ENCODE measurements around the gene LMAN1L. TPM values are rescaled to one million over a fixed set of nuclear protein-coding genes. Genes with fewer than 3 reads are reported as not detected.

LMAN1L gene
- total RNA-seq, 2 experiments from 2014 or later: not detected

DNA sequence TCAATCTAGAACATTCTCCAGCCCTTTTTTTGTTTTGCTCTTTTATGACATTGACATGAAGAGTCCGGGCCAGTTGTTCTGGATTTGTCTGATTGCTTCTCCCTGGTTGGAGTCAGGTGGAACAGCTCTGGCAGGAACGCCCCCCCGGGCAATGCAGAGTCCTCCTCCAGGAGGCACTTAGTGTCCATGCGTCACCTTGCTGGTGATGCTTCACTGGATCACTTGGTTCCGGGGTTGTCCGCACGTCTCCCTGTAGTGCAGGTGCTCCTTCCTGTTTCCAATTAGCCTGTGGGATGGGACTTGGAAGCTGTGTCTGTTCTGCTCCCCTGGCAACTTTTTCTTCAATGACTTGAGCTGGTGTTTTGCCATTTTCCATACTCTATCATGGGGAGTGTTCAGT, 21.0 kb upstream of the LMAN1L start:
- Mint-ChIP-seq H3K4me3 (peak overlapping the region; percentile 79), H3K4me1 (peaks cover 90% of the 10 kb centered on the region), H3K27ac (peak overlapping the region; percentile 79), H3K27me3 (no peaks in the 10 kb centered on the region), H3K36me3 (peaks cover 51% of the 10 kb centered on the region), H3K9me3 (ENCODE audit: low read depth) (no peaks in the 10 kb centered on the region)
- DNase-seq (no peak), ATAC-seq (no peak)
- CTCF ChIA-PET: interaction anchor here (1.1 to 25.9 kb wide), 7 partner anchors 2 to 159 kb away, joined by 3 to 1355 read pairs (median 5); partner anchors contain the start of gene CSK

DNA sequence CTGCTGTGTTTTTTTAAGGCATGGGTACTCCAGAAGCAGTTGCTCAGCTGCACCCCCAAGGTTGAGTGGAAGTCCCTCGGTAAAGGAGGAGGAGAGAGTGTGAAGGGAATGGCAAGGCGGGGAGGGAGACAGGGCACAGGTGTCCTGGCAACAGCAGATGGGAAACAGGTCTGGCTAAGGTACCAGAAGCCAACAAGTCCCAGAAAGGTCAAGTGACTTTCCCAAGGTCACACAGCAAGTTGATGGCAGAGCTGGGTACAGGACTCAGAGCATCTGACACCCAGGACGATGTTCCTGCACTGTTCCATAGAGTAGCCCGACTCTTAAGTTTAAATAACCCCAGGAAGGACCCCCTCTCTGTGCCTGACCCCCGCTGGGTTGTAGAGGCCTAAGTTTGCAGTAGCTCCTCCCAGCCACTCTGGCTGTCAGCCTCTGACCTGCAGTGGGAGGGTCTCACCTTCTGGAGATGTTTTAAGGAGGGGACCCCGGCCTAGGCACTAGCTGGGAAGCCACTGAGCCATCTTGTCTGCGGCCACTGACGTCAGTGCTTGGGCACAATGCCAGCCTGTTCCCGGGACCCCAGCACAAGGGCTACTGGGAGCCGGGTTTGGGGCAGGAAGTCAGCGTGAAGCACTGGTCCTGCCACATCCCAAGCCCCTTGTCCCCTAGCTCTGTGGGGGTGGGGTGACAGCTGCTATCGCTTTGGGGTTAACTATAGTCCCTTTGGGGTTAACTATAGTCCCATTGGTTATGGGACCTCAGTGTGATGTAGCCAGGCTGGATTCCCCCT, 20.2 kb upstream of the LMAN1L start:
- DNase-seq: no peak
- CTCF ChIA-PET: interaction anchor here (1.2 to 25.9 kb wide), 15 partner anchors 3 to 160 kb away, joined by 3 to 1355 read pairs (median 6); partner anchors contain the start of genes CSK, FAM219B and ULK3
- Mint-ChIP-seq H3K36me3 (peaks cover 46% of the 10 kb centered on the region), H3K4me3 (peak overlapping the region; percentile 79), H3K27me3 (no peaks in the 10 kb centered on the region), H3K4me1 (peaks cover 88% of the 10 kb centered on the region), H3K9me3 (ENCODE audit: low read depth) (no peaks in the 10 kb centered on the region), H3K27ac (peak overlapping the region; percentile 79)
- ATAC-seq: no peak

DNA sequence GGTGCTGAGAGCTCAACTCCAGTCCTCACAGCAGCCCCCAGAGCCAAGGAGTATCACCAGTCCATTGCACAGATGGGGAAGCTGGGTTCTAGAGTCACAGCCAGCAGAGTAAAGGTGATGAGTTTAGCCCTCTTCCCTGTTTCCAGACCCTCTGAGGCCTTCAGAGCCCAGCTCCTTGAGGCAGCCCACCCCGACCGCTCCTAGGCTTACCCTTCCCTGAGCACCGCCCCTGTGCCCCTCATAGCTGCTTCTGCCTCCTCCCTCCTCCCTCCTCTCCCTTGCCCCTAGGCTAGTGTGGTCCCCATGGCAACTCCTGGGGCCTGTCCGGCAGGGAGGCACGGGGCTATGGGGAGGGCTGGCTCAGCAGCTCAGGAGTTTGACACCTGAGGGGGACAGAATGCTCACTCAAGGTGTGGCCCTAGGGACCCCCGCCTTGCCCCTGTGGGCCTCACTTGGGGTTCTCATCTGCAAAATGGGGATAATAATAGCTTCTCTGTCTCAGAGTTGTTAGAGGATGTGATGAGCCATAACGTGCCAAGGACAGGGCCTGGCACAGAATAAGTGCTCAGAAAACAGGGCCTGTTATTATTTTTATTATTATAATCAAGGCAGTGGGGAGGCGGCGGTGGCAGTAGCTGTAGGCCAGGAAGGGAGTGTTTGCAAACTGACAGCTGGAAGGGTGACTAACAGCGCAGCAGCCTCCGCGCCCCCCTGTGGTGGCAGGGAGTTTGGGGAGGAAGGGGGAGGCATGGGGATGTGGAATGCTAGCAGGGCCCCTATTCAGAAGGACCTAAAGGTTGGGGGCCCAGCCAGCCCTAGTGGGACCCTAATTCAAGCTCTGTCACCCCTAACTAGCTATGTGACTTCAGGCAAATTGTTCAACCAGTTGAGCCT, 19.3 kb upstream of the LMAN1L start:
- Mint-ChIP-seq H3K4me1 (peaks cover 88% of the 10 kb centered on the region), H3K4me3 (peak overlapping the region; percentile 43), H3K27ac (peak overlapping the region; percentile 79), H3K27me3 (no peaks in the 10 kb centered on the region), H3K9me3 (ENCODE audit: low read depth) (no peaks in the 10 kb centered on the region), H3K36me3 (peaks cover 38% of the 10 kb centered on the region)
- DNase-seq (peak; percentile 80), ATAC-seq (peak; percentile 27)
- CTCF ChIA-PET: interaction anchor here (1.1 to 25.9 kb wide), 20 partner anchors 12 to 161 kb away, joined by 3 to 1355 read pairs (median 5); partner anchors contain the start of genes CSK, FAM219B, SCAMP2 and ULK3

DNA sequence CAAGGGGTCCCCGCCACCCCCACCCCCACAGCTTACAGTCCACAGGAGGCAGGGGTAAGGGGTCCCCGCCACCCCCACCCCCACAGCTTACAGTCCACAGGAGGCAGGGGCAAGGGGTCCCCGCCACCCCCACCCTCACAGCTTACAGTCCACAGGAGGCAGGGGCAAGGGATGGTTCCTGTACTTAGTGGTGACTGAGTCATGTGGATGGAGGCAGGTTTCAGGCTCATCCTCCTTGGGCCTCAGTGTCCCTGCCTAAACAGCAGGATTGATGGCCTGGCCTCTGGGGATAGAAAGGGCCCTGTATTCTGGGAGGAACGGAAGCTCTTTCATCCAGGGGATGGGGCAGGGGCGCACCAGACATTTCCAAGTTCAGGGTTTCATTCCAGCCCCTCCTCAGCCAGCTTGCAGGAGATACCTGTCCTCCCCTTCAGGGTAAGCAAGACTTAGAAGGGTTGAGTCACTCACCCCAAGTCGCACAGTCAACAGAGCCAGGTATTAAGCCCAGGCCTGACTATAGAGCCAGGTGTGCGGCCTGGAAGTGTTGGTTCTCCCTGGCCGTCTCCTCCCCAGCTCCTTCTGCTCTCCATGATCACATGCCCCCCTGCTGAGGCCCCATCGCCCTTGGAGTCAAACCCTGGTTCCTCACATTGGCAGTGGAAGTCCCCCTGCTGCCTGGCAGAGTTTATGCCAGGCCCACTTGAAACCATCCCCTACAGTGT, 18.2 kb upstream of the LMAN1L start:
- Mint-ChIP-seq H3K27me3 (no peaks in the 10 kb centered on the region), H3K4me1 (peaks cover 90% of the 10 kb centered on the region), H3K4me3 (no peak overlapping the region), H3K9me3 (ENCODE audit: low read depth) (no peaks in the 10 kb centered on the region), H3K36me3 (peaks cover 42% of the 10 kb centered on the region), H3K27ac (peak overlapping the region; percentile 84)
- DNase-seq: no peak
- CTCF ChIA-PET: interaction anchor here (1.1 to 25.9 kb wide), 16 partner anchors 13 to 162 kb away, joined by 3 to 1355 read pairs (median 5); partner anchors contain the start of genes CSK and SCAMP2
- no peak for ATAC-seq

DNA sequence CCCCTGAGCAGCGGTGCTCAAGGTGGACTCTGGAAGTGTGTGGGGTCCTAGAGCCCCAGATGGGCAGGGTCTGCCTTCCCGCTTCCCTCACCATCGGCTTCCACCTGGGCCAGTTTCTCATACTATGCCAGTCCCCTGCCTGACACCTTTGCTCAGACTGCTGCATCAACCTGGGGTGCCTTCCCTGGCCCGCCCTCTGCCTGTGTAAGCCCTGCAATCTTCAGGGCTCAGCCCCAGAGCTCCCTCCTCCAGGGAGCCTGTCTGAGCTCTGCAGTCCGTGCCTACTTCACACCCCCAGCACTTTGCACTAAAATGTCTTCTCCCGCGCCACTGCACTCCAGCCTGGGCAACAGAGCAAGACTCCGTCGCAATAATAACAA, 17.7 kb upstream of the LMAN1L start:
- Mint-ChIP-seq H3K36me3 (peaks cover 42% of the 10 kb centered on the region), H3K9me3 (ENCODE audit: low read depth) (no peaks in the 10 kb centered on the region), H3K4me1 (peaks cover 90% of the 10 kb centered on the region), H3K4me3 (no peak overlapping the region), H3K27ac (peak overlapping the region; percentile 84), H3K27me3 (no peaks in the 10 kb centered on the region)
- DNase-seq (no peak), ATAC-seq (no peak)
- CTCF ChIA-PET: interaction anchor here (1.9 to 25.9 kb wide), 3 partner anchors 12 to 46 kb away, joined by 4 to 1355 read pairs (median 10); partner anchors contain the start of gene CSK

DNA sequence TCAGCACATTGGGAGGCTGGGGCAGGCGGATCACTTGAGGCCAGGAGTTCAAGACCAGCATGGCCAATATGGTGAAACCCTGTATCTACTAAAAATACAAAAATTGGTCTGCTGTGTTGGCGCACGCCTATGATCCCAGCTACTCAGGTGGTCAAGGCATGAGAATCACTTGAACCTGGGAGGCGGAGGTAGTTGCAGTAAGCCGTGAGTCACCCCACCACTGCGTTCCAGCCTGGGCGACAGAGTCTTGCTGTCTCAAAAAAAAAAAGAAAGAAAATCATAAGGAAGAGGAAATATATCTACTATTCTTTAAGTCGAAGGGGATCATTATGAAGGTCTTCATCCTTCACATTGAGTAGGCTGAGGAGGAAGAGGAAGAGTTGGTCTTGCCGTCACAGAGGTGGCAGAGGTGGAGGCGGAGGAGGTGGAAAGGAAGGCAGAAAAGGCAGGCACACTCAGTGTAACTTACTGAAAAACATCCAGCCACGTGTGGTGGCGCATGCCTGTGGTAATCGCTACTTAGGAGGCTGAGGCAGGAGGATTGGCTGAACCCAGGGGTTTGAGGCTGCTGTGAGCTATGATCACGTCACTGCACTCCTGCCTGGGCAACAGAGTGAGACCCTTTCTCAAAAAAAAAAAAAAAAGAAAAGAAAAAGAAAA, 16.5 kb upstream of the LMAN1L start:
- no peak for ATAC-seq
- peak overlapping the region; percentile 80 for H3K27ac Mint-ChIP-seq
- peaks cover 41% of the 10 kb centered on the region for H3K36me3 Mint-ChIP-seq
- H3K4me1 Mint-ChIP-seq: peaks cover 83% of the 10 kb centered on the region
- peak overlapping the region; percentile 13 for H3K4me3 Mint-ChIP-seq
- no peak for DNase-seq
- H3K27me3 Mint-ChIP-seq: no peaks in the 10 kb centered on the region
- H3K9me3 Mint-ChIP-seq (ENCODE audit: low read depth): no peaks in the 10 kb centered on the region
- CTCF ChIA-PET: interaction anchor here (1.3 to 25.9 kb wide), 3 partner anchors 16 to 106 kb away, joined by 3 to 1355 read pairs (median 4); partner anchors contain the start of gene CSK

DNA sequence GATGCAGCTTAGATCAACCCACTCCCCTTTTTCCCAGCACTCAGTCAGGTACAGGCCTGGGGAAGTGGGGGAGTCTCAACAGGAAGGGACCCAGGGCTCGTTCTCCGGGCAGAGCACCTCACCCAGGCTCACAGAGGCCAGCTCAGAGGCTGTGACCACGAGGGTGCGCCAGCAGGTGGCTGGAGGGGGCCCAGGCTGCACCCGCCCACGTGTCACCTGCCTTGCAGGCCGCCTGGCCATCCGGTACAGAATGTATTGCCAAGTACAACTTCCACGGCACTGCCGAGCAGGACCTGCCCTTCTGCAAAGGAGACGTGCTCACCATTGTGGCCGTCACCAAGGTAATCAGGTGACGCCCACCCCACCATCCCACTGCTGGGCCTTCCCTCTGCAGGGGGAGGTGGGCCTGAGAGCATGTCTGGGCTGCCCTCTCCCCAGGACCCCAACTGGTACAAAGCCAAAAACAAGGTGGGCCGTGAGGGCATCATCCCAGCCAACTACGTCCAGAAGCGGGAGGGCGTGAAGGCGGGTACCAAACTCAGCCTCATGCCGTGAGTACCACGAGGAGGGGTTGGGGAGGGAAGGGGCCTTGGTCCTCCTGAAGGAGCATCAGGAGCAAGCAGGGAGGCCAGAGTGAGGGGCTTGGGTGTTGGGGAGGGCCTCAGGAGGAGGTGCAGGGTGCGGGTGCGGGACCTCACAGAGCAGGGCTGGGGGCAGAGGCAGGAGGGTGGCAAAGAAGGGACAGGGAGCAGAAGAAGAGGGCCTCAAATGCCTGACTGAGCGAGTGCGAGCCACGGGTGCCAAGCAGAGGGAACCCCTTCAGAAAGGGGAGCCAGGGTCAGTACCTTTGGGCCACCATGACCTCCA, 14.0 kb upstream of the LMAN1L start:
- H3K27me3 Mint-ChIP-seq: no peaks in the 10 kb centered on the region
- H3K9me3 Mint-ChIP-seq (ENCODE audit: low read depth): no peaks in the 10 kb centered on the region
- peaks cover 58% of the 10 kb centered on the region for H3K4me1 Mint-ChIP-seq
- peaks cover 47% of the 10 kb centered on the region for H3K36me3 Mint-ChIP-seq
- CTCF ChIA-PET: interaction anchor here (0.8 to 25.9 kb wide), 14 partner anchors 17 to 167 kb away, joined by 3 to 1355 read pairs (median 4); partner anchors contain the start of genes CSK, CYP1A1 and FAM219B
- no peak for DNase-seq
- ATAC-seq: no peak
- peak overlapping the region; percentile 74 for H3K27ac Mint-ChIP-seq
- H3K4me3 Mint-ChIP-seq: no peak overlapping the region

DNA sequence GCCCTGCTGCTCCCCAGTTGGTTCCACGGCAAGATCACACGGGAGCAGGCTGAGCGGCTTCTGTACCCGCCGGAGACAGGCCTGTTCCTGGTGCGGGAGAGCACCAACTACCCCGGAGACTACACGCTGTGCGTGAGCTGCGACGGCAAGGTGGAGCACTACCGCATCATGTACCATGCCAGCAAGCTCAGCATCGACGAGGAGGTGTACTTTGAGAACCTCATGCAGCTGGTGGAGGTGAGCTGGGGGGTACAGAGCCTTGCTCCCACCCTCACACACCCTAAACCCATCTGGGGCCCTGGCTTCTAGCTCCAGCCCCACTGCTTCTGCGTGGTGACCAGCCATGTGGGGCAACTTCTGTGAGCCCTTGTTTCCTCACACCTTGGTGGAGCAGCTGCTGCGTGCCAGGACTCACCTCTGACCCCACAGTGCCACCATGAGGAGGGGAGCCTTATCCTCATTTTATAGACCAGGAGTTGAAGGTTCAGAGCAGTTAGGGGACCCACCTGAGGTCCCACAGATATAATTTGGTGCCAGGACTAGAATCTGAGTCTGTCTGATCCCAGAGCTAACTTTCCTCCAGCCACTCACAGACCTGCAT, 13.3 kb upstream of the LMAN1L start:
- no peak overlapping the region for H3K4me3 Mint-ChIP-seq
- H3K9me3 Mint-ChIP-seq (ENCODE audit: low read depth): no peaks in the 10 kb centered on the region
- peak overlapping the region; percentile 74 for H3K27ac Mint-ChIP-seq
- CTCF ChIA-PET: interaction anchor here (0.8 to 25.9 kb wide), 24 partner anchors 9 to 404 kb away, joined by 3 to 1355 read pairs (median 3); partner anchors contain the start of genes CPLX3, CSK, CYP1A1 and FAM219B
- no peaks in the 10 kb centered on the region for H3K27me3 Mint-ChIP-seq
- peaks cover 58% of the 10 kb centered on the region for H3K4me1 Mint-ChIP-seq
- DNase-seq: peak; percentile 62
- peaks cover 52% of the 10 kb centered on the region for H3K36me3 Mint-ChIP-seq
- peak; percentile 8 for ATAC-seq

DNA sequence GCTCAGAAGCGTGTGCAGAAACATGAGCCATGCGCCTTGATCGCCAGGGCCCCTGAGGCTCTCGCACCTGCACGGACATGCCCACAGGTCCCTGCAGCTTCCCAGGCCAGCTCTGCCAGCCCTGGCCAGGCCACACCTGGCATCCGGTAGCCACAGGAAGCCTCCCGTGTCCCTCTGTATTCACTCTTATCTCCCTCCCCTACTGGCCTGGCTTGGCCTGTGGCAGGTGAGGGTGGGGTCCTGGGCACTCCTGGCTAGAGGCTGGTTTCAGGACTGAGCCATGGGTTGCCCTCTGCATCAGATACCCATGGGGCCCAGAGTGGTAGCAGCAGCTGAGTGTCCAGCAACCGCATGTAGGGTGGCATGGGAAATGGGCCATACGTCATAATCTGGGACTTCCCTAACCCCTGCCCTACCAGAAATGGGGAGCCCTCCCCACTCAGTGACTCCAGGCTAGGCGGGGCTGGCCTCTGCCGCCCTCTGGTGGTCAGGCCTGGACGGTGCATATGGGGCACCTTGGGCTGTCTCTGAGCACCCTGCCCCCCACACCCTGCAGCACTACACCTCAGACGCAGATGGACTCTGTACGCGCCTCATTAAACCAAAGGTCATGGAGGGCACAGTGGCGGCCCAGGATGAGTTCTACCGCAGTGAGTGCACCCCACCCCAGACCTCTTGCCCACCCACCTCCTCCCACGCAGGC, 12.6 kb upstream of the LMAN1L start:
- Mint-ChIP-seq H3K27ac (peak overlapping the region; percentile 74), H3K4me3 (no peak overlapping the region), H3K27me3 (no peaks in the 10 kb centered on the region), H3K9me3 (ENCODE audit: low read depth) (no peaks in the 10 kb centered on the region), H3K4me1 (peaks cover 54% of the 10 kb centered on the region), H3K36me3 (peaks cover 53% of the 10 kb centered on the region)
- ATAC-seq: peak; percentile 91
- CTCF ChIA-PET: interaction anchor here (0.8 to 25.9 kb wide), 23 partner anchors 8 to 404 kb away, joined by 3 to 1355 read pairs (median 3); partner anchors contain the start of genes CPLX3, CSK, CYP1A1 and FAM219B
- peak; percentile 90 for DNase-seq

DNA sequence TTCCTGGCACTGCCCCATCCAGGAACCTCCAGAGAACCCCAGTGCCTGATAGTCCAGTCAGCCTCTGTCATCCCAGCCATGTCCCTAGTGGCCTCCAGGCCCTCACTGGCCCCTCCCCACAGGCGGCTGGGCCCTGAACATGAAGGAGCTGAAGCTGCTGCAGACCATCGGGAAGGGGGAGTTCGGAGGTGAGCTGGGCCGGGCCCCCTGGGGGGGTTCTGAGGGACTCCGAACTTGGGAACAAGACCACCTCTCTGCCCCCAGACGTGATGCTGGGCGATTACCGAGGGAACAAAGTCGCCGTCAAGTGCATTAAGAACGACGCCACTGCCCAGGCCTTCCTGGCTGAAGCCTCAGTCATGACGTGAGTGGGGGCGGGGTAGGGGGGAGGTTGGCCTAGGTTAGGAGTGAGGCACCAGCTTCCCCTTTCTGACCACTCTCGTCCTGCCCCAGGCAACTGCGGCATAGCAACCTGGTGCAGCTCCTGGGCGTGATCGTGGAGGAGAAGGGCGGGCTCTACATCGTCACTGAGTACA, 12.0 kb upstream of the LMAN1L start:
- no peaks in the 10 kb centered on the region for H3K9me3 Mint-ChIP-seq (ENCODE audit: low read depth)
- CTCF ChIA-PET: interaction anchor here (1.5 to 25.9 kb wide), 3 partner anchors 10 to 150 kb away, joined by 5 to 1355 read pairs (median 6); partner anchors contain the start of gene CSK
- H3K27ac Mint-ChIP-seq: peak overlapping the region; percentile 74
- peaks cover 49% of the 10 kb centered on the region for H3K4me1 Mint-ChIP-seq
- H3K4me3 Mint-ChIP-seq: no peak overlapping the region
- H3K36me3 Mint-ChIP-seq: peaks cover 51% of the 10 kb centered on the region
- H3K27me3 Mint-ChIP-seq: no peaks in the 10 kb centered on the region
- ATAC-seq (no peak), DNase-seq (no peak)

Measured in activated CD8-positive, alpha-beta memory T cell treated with anti-CD3 and anti-CD28 coated beads, Interleukin-2, amount 10 ng/mL, durations not matched to agents 7 days and 5 days (primary cell).